IMR-90 (cell line): Measurements from ENCODE around the gene RAI14. TPM values are rescaled to one million over a fixed set of nuclear protein-coding genes. Genes with fewer than 3 reads are reported as not detected.

ENCODE experiments used
- ATAC-seq: fragments of 200-7000 bp; cut with Tn5 transposase; 2 replicates; pipeline ENCODE4 v1.9.1; 2020; ENCODE audit warnings: low read depth, mild to moderate bottlenecking, moderate library complexity
- BruUV-seq: library from RNA; stranded (reverse); fragments of 400-500 nt; replicated peaks from 2 replicates; lab custom pipeline; 2021; lab: Mats Ljungman, UMichigan
- CTCF ChIA-PET: fragments of 300-600 bp; formaldehyde crosslinking; extraction: SDS; loops from one replicate; lab custom pipeline; 2021; ENCODE audit warnings: antibody characterized with exemption; lab: Yijun Ruan, JAX
- POLR2A ChIA-PET: fragments of 300-600 bp; sonication (Branson Sonifier 250); formaldehyde crosslinking; loops from one replicate; lab custom pipeline; 2022; ENCODE audit warnings: antibody characterized with exemption; ENCODE audit not compliant: unreplicated experiment; lab: Charles Lee
- DNase-seq: peaks from one replicate; pipeline ENCODE4 v3.0.0; 2013
- H2AFZ ChIP-seq: replicated peaks from 2 replicates; pipeline ENCODE3; 2013; ENCODE audit warnings: low read length, mild to moderate bottlenecking; ENCODE audit not compliant: poor library complexity
- H2AK5ac ChIP-seq: 2 replicates; pipeline ENCODE4 v1.6.1; 2013; ENCODE audit warnings: low read depth, low read length, inconsistent platforms
- H2AK9ac ChIP-seq: replicated peaks from 2 replicates; pipeline ENCODE3; 2013; ENCODE audit warnings: mild to moderate bottlenecking, low read depth, low read length, moderate library complexity; ENCODE audit not compliant: poor library complexity
- H2BK120ac ChIP-seq: 2 replicates; pipeline ENCODE4 v1.6.1; 2013; ENCODE audit warnings: low read depth, low read length, inconsistent platforms
- H2BK15ac ChIP-seq: 3 replicates; pipeline ENCODE4 v1.6.1; 2013; ENCODE audit warnings: low read depth, low read length, inconsistent platforms
- H2BK20ac ChIP-seq: 2 replicates; pipeline ENCODE4 v1.6.1; 2013; ENCODE audit warnings: low read depth, mild to moderate bottlenecking, inconsistent platforms, low read length, moderate library complexity
- H2BK5ac ChIP-seq: 2 replicates; pipeline ENCODE4 v1.6.1; 2013; ENCODE audit warnings: mild to moderate bottlenecking, low read depth, low read length, inconsistent platforms; ENCODE audit not compliant: poor library complexity, severe bottlenecking
- H3K14ac ChIP-seq: replicated peaks from 2 replicates; pipeline ENCODE4 v1.6.1; 2013; ENCODE audit warnings: low read depth, low read length, inconsistent platforms
- H3K18ac ChIP-seq: 2 replicates; pipeline ENCODE4 v1.6.1; 2013; ENCODE audit warnings: low read depth, low read length, control low read depth
- H3K23ac ChIP-seq: 2 replicates; pipeline ENCODE4 v1.6.1; 2013; ENCODE audit warnings: low read depth, low read length, inconsistent platforms
- H3K27ac ChIP-seq: 2 replicates; pipeline ENCODE4 v1.5.1; 2013; ENCODE audit warnings: mild to moderate bottlenecking, control low read depth, low read length; ENCODE audit not compliant: insufficient read depth
- H3K27me3 ChIP-seq: 2 replicates; pipeline ENCODE4 v1.6.1; 2013; ENCODE audit warnings: low read length; ENCODE audit not compliant: control insufficient read depth, insufficient read depth
- H3K36me3 ChIP-seq: 2 replicates; pipeline ENCODE4 v1.6.1; 2013; ENCODE audit warnings: low read length, mixed read lengths; ENCODE audit not compliant: control insufficient read depth, insufficient read depth
- H3K4ac ChIP-seq: 2 replicates; pipeline ENCODE4 v1.6.1; 2013; ENCODE audit warnings: low read depth, low read length, inconsistent platforms
- H3K4me1 ChIP-seq: 2 replicates; pipeline ENCODE4 v1.6.1; 2013; ENCODE audit warnings: low read length, mixed read lengths; ENCODE audit not compliant: control insufficient read depth, insufficient read depth
- H3K4me2 ChIP-seq: 2 replicates; pipeline ENCODE4 v1.6.1; 2013; ENCODE audit warnings: low read depth, mild to moderate bottlenecking, control low read depth, low read length, moderate library complexity
- H3K4me3 ChIP-seq: 2 replicates; pipeline ENCODE4 v1.5.1; 2013; ENCODE audit warnings: low read depth, mild to moderate bottlenecking, control low read depth, low read length, moderate library complexity; ENCODE audit not compliant: insufficient read depth
- H3K56ac ChIP-seq: 2 replicates; pipeline ENCODE4 v1.6.1; 2013; ENCODE audit warnings: low read length, inconsistent platforms; ENCODE audit not compliant: insufficient read depth; ENCODE audit errors: extremely low read depth
- H3K79me1 ChIP-seq, 2 experiments: 2 replicates each; pipeline ENCODE4 v1.6.1; 2013; ENCODE audit warnings: low read length in 2 of 2, inconsistent platforms in 1 of 2, low read depth in 1 of 2
- H3K9ac ChIP-seq: 2 replicates; pipeline ENCODE4 v1.6.1; 2013; ENCODE audit warnings: low read depth, low read length, control low read depth
- H3K9me1 ChIP-seq: 2 replicates; pipeline ENCODE4 v1.6.1; 2013; ENCODE audit warnings: low read length, inconsistent platforms; ENCODE audit not compliant: insufficient read depth
- H3K9me3 ChIP-seq: 2 replicates; pipeline ENCODE4 v1.6.1; 2013; ENCODE audit warnings: low read length; ENCODE audit not compliant: control insufficient read depth, insufficient read depth
- H4K20me1 ChIP-seq: 2 replicates; pipeline ENCODE4 v1.6.1; 2013; ENCODE audit warnings: low read length, inconsistent platforms; ENCODE audit not compliant: insufficient read depth
- H4K5ac ChIP-seq: 2 replicates; pipeline ENCODE4 v1.6.1; 2013; ENCODE audit warnings: mild to moderate bottlenecking, low read depth, low read length, control low read depth
- H4K8ac ChIP-seq, 2 experiments: 2 replicates each; pipeline ENCODE4 v1.6.1; 2013; ENCODE audit warnings: low read depth in 2 of 2, low read length in 2 of 2, control low read depth in 1 of 2, inconsistent platforms in 1 of 2
- H4K91ac ChIP-seq: 2 replicates; pipeline ENCODE4 v1.6.1; 2013; ENCODE audit warnings: low read depth, low read length, inconsistent platforms; ENCODE audit not compliant: insufficient read depth
- CEBPB ChIP-seq: IDR thresholded peaks from 2 replicates; pipeline ENCODE4 v1.6.1; 2012; ENCODE audit warnings: low read depth, low read length, improper control_type of control experiment
- FOS ChIP-seq: fragments of 150-350 bp; IDR thresholded peaks from 2 replicates; pipeline ENCODE4 v1.6.1; 2016; ENCODE audit warnings: low read depth, low read length
- WGBS, 2 experiments: methylation state at CpG; one replicate each; pipeline versions ENCODE4 v1.1.5 to v1.1.7; 2013; ENCODE audit warnings: missing lambda C conversion rate in 2 of 2; ENCODE audit not compliant: insufficient read length in 1 of 2; ENCODE audit errors: extremely low coverage in 2 of 2; 5-methylcytosine and 5-hydroxymethylcytosine counted together
- dilution Hi-C: fragments of 300-500 bp; cut with HindIII; formaldehyde crosslinking; loops from one replicate; pipeline ENCODE4 v1.14.3; 2018; ENCODE audit warnings: low sequenced_read_pairs; ENCODE audit not compliant: unreplicated experiment
- in situ Hi-C: fragments of 300-500 bp; cut with MboI; formaldehyde crosslinking; loops from 3 replicates; pipeline ENCODE4 v1.14.3; 2019; ENCODE audit warnings: low sequenced_read_pairs, inconsistent platforms, mixed read lengths
- intact Hi-C: fragments of 100-400 bp; cut with micrococcal nuclease; formaldehyde crosslinking; loops from 2 replicates; pipeline ENCODE4 v1.10.0; 2022
- polyA plus RNA-seq, 3 experiments: library from polyadenylated mRNA; depleted of rRNA; stranded (reverse); fragments of >200 nt; gene quantifications; 2 replicates each; pipeline ENCODE4 v1.2.3, GENCODE V29; 2012; ENCODE audit warnings: low replicate concordance in 1 of 3
- total RNA-seq: library from RNA; depleted of rRNA; stranded (reverse); fragments of >200 nt; gene quantifications from 2 replicates; pipeline ENCODE4 v1.2.3, GENCODE V29; 2012
- TF ChIP-seq, protein P1 (sequence below): conservative IDR thresholded peaks from 2 replicates; pipeline ENCODE4 v1.5.1; 2012; ENCODE audit warnings: mild to moderate bottlenecking, low read depth, low read length, improper control_type of control experiment
- TF ChIP-seq, protein P2 (sequence below): fragments of 150-350 bp; IDR thresholded peaks from 2 replicates; pipeline ENCODE4 v1.6.1; 2016; ENCODE audit warnings: low read depth, mild to moderate bottlenecking, low read length, moderate library complexity, borderline replicate concordance

RAI14 gene
- total and polyA plus RNA-seq, 2 of the 4 experiments (the other 2 are of a cell fraction), result 221 to 267 TPM

DNA sequence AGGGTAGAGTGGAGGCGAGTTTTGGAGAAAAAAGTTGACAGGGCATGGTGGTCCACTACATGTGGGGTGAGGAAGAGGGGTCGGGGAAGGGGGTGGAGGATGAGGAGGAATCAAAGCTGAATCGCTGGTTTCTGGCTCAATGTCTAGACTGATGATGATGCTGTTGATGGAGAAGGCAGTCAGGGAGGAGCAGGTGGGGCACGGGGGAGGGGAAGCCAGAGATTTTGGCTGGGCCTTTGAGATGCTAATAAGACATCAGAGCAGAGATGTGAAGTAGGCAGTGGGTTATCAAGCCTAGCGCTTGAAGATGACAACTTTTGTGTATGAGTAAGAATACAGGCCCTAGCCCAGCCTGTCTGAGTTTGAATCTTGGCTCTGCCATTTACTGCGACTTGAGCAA lies 150.4 kb downstream of the RAI14 start:
- peaks cover 52% of the 10 kb centered on the region for H3K36me3 ChIP-seq
- in situ Hi-C loops, result no loop called here
- no peak overlapping the region for H3K4ac ChIP-seq

More for the DNA sequence above, 150.4 kb downstream of the RAI14 start:
- no peak overlapping the region for H3K4me3 ChIP-seq
- CTCF ChIA-PET, result no interaction called here
- no peak overlapping the region for H3K18ac ChIP-seq
- intact Hi-C loops, result no loop called here
- ATAC-seq (no peak), DNase-seq (no peak)
- H2BK20ac ChIP-seq, result no peak overlapping the region
- no peaks in the 10 kb centered on the region for H3K27me3 ChIP-seq
- no peak overlapping the region for H2AFZ ChIP-seq
- POLR2A ChIA-PET, result no interaction called here
- no peak overlapping the region for H4K91ac ChIP-seq
- peaks cover 28% of the 10 kb centered on the region for H4K20me1 ChIP-seq
- no peak overlapping the region for H3K14ac ChIP-seq
- WGBS, 2 experiments, result 100% methylated on average over 3 of the region's 6 CpGs; no CpG with 5 or more reads in 1 of the 2 experiments
- no peak overlapping the region for H4K5ac ChIP-seq
- no peaks in the 10 kb centered on the region for H3K9me3 ChIP-seq
- H3K56ac ChIP-seq, result no peak overlapping the region
- peaks cover 62 to 71% of the 10 kb centered on the region in 2 experiments for H3K79me1 ChIP-seq
- no peak overlapping the region for H2BK15ac ChIP-seq
- dilution Hi-C loops, result no loop called here
- no peak for TF ChIP-seq CEBPB
- TF ChIP-seq, protein P1, sequence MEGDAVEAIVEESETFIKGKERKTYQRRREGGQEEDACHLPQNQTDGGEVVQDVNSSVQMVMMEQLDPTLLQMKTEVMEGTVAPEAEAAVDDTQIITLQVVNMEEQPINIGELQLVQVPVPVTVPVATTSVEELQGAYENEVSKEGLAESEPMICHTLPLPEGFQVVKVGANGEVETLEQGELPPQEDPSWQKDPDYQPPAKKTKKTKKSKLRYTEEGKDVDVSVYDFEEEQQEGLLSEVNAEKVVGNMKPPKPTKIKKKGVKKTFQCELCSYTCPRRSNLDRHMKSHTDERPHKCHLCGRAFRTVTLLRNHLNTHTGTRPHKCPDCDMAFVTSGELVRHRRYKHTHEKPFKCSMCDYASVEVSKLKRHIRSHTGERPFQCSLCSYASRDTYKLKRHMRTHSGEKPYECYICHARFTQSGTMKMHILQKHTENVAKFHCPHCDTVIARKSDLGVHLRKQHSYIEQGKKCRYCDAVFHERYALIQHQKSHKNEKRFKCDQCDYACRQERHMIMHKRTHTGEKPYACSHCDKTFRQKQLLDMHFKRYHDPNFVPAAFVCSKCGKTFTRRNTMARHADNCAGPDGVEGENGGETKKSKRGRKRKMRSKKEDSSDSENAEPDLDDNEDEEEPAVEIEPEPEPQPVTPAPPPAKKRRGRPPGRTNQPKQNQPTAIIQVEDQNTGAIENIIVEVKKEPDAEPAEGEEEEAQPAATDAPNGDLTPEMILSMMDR, result no peak
- TF ChIP-seq, protein P2, sequence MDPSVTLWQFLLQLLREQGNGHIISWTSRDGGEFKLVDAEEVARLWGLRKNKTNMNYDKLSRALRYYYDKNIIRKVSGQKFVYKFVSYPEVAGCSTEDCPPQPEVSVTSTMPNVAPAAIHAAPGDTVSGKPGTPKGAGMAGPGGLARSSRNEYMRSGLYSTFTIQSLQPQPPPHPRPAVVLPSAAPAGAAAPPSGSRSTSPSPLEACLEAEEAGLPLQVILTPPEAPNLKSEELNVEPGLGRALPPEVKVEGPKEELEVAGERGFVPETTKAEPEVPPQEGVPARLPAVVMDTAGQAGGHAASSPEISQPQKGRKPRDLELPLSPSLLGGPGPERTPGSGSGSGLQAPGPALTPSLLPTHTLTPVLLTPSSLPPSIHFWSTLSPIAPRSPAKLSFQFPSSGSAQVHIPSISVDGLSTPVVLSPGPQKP, result no peak
- TF ChIP-seq FOS, result no peak
- no peak overlapping the region for H3K9ac ChIP-seq
- H2BK5ac ChIP-seq, result no peak overlapping the region
- no peak overlapping the region for H3K23ac ChIP-seq
- no peak overlapping the region for H2AK9ac ChIP-seq
- peaks cover 26% of the 10 kb centered on the region for H3K9me1 ChIP-seq
- H2AK5ac ChIP-seq, result no peak overlapping the region
- H3K27ac ChIP-seq, result no peak overlapping the region
- H3K4me2 ChIP-seq, result no peak overlapping the region
- no peak overlapping the region for H2BK120ac ChIP-seq
- no peak overlapping the region for H4K8ac ChIP-seq
- peaks cover 2% of the 10 kb centered on the region; the same call in 1 of the 2 replicates for H3K4me1 ChIP-seq
- no TSS peak for BruUV-seq
